Mesenchymal stem cell (in vitro differentiated cells and primary cell): ENCODE measurements around the gene CTRB1.
"Not testable (repeated sequence)": the region's sequence is repeated elsewhere in the genome, so short reads cannot be mapped to it uniquely, and the experiment has no call there.

Experiments used
- DNase-seq: peaks from one replicate; pipeline ENCODE4 v3.0.0-alpha.2; 2013
- H2AFZ ChIP-seq: one replicate; pipeline ENCODE4 v1.6.1; 2013; ENCODE audit warnings: low read depth, mild to moderate bottlenecking, control low read depth, inconsistent platforms, low read length, moderate library complexity
- H2AK5ac ChIP-seq: 2 replicates; pipeline ENCODE4 v1.6.1; 2013; ENCODE audit warnings: low read length, moderate library complexity, mild to moderate bottlenecking, inconsistent platforms; ENCODE audit not compliant: severe bottlenecking
- H2BK120ac ChIP-seq: one replicate; pipeline ENCODE4 v1.6.1; 2013; ENCODE audit warnings: low read depth, mild to moderate bottlenecking, inconsistent platforms, low read length, moderate library complexity
- H2BK12ac ChIP-seq, 2 experiments: one replicate each; pipeline ENCODE4 v1.6.1; 2013; ENCODE audit warnings: inconsistent platforms in 2 of 2, low read length in 2 of 2, mild to moderate bottlenecking in 2 of 2, moderate library complexity in 2 of 2, control low read depth in 1 of 2
- H2BK15ac ChIP-seq: one replicate; pipeline ENCODE4 v1.6.1; 2013; ENCODE audit warnings: mild to moderate bottlenecking, low read depth, inconsistent platforms; ENCODE audit not compliant: poor library complexity, severe bottlenecking
- H2BK5ac ChIP-seq: 2 replicates; pipeline ENCODE4 v1.6.1; 2013; ENCODE audit warnings: low read depth, mild to moderate bottlenecking, low read length, control low read depth, inconsistent platforms; ENCODE audit not compliant: poor library complexity, severe bottlenecking
- H3K14ac ChIP-seq, 2 experiments: one replicate each; pipeline ENCODE4 v1.6.1; 2013; ENCODE audit warnings: inconsistent platforms in 2 of 2, low read length in 2 of 2, control low read depth in 1 of 2, mild to moderate bottlenecking in 1 of 2, moderate library complexity in 1 of 2
- H3K18ac ChIP-seq, 2 experiments: one replicate each; pipeline ENCODE4 v1.6.1; 2013; ENCODE audit warnings: inconsistent platforms in 2 of 2, low read length in 2 of 2, control low read depth in 1 of 2, low read depth in 1 of 2, mild to moderate bottlenecking in 1 of 2
- H3K23ac ChIP-seq, 2 experiments: one replicate each; pipeline ENCODE4 v1.6.1; 2013; ENCODE audit warnings: inconsistent platforms in 2 of 2, low read length in 2 of 2, mild to moderate bottlenecking in 2 of 2, moderate library complexity in 2 of 2, control low read depth in 1 of 2
- H3K27ac ChIP-seq: 2 replicates; pipeline ENCODE4 v1.5.1; 2013; ENCODE audit warnings: mild to moderate bottlenecking, moderate library complexity, low read length, control low read depth, inconsistent platforms; ENCODE audit not compliant: poor library complexity, severe bottlenecking
- H3K27me3 ChIP-seq, 2 experiments: 2 replicates each; pipeline versions ENCODE4 v1.6.1 to v1.7.0; 2013; ENCODE audit warnings: low read length in 2 of 2, mild to moderate bottlenecking in 2 of 2, moderate library complexity in 2 of 2, control low read depth in 1 of 2, inconsistent platforms in 1 of 2; ENCODE audit not compliant: control insufficient read depth in 1 of 2, insufficient read depth in 1 of 2
- H3K36me3 ChIP-seq, 2 experiments: 2 replicates each; pipeline versions ENCODE4 v1.6.1 to v1.7.0; 2013; ENCODE audit warnings: low read length in 2 of 2, control low read depth in 1 of 2, inconsistent platforms in 1 of 2, low read depth in 1 of 2, mild to moderate bottlenecking in 1 of 2; ENCODE audit not compliant: insufficient read depth in 2 of 2, control insufficient read depth in 1 of 2
- H3K4ac ChIP-seq, 2 experiments: one replicate each; pipeline ENCODE4 v1.6.1; 2013; ENCODE audit warnings: inconsistent platforms in 2 of 2, low read length in 2 of 2, mild to moderate bottlenecking in 2 of 2, moderate library complexity in 2 of 2, control low read depth in 1 of 2, low read depth in 1 of 2
- H3K4me1 ChIP-seq: 2 replicates; pipeline ENCODE4 v1.6.1; 2013; ENCODE audit warnings: low read depth, low read length, control low read depth; ENCODE audit not compliant: control insufficient read depth, insufficient read depth
- H3K4me2 ChIP-seq: 2 replicates; pipeline ENCODE4 v1.6.1; 2013; ENCODE audit warnings: low read length, mild to moderate bottlenecking, inconsistent platforms; ENCODE audit not compliant: poor library complexity, severe bottlenecking
- H3K4me3 ChIP-seq, 2 experiments: 2 replicates each; pipeline versions ENCODE4 v1.5.1 to v1.7.0; 2013; ENCODE audit warnings: low read length in 2 of 2, mild to moderate bottlenecking in 2 of 2, control low read depth in 1 of 2, low read depth in 1 of 2; ENCODE audit not compliant: insufficient read depth in 1 of 2
- H3K79me1 ChIP-seq: replicated peaks from 2 replicates; pipeline ENCODE4 v1.6.1; 2013; ENCODE audit warnings: mild to moderate bottlenecking, control low read depth, low read length, inconsistent platforms; ENCODE audit not compliant: poor library complexity, severe bottlenecking
- H3K9ac ChIP-seq: 2 replicates; pipeline ENCODE4 v1.7.0; 2013; ENCODE audit warnings: mild to moderate bottlenecking, low read length, moderate library complexity
- H3K9me3 ChIP-seq: 2 replicates; pipeline ENCODE4 v1.7.0; 2013; ENCODE audit warnings: mild to moderate bottlenecking, low read length; ENCODE audit not compliant: control insufficient read depth
- H4K8ac ChIP-seq: one replicate; pipeline ENCODE4 v1.6.1; 2013; ENCODE audit warnings: inconsistent platforms, mild to moderate bottlenecking, low read length, moderate library complexity
- H4K91ac ChIP-seq: one replicate; pipeline ENCODE4 v1.6.1; 2013; ENCODE audit warnings: mild to moderate bottlenecking, low read length, inconsistent platforms
- WGBS: methylation state at CpG from one replicate; pipeline ENCODE4 v1.1.7; 2013; ENCODE audit warnings: mixed read lengths; 5-methylcytosine and 5-hydroxymethylcytosine counted together

The CTRB1 gene

GRCh38 chr16:75209944-75210343 lies 8.8 kb upstream of the CTRB1 start:
- H3K9ac ChIP-seq = no peak overlapping the region

DNA sequence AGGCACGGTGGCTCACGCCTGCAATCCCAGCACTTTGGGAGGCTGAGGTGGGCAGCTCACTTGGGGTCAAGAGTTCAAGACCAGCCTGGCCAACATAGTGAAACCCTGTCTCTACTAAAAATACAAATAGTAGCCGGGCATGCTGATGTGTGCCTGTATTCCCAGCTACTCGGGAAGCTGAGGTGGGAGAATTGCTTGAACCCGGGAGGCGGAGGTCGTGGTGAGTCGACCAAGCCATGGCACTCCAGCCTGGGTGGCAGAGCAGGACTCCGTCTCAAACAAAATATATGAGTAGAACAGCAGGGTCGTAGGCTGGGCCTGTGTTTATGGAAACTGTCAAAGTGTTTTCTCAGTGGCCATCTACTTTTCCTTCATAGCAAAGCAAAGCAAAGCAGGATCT lies 7.5 kb upstream of the CTRB1 start:
- peaks cover 10% of the 10 kb centered on the region for H3K4me1 ChIP-seq
- not testable (repeated sequence) for H2BK12ac ChIP-seq, H3K27ac ChIP-seq, H3K9me3 ChIP-seq, H2AFZ ChIP-seq, H2BK120ac ChIP-seq, H2BK5ac ChIP-seq, H2BK15ac ChIP-seq, H3K4me2 ChIP-seq, H2AK5ac ChIP-seq, H3K79me1 ChIP-seq, H3K36me3 ChIP-seq, H3K4me3 ChIP-seq, H4K91ac ChIP-seq, H3K14ac ChIP-seq, H3K23ac ChIP-seq, H4K8ac ChIP-seq, H3K9ac ChIP-seq, H3K18ac ChIP-seq, H3K4ac ChIP-seq, DNase-seq
- peaks cover 0 to 11% of the 10 kb centered on the region in 2 experiments for H3K27me3 ChIP-seq
- WGBS = 78% methylated on average over 10 of the region's 10 CpGs

More at GRCh38 chr16:75209944-75210343, 8.8 kb upstream of the CTRB1 start:
- Histone ChIP-seq H2BK12ac (no peak overlapping the region), H4K8ac (no peak overlapping the region), H3K27me3 (peaks cover 0 to 14% of the 10 kb centered on the region in 2 experiments), H3K14ac (no peak overlapping the region), H3K4ac (no peak overlapping the region), H3K18ac (no peak overlapping the region), H3K9me3 (no peaks in the 10 kb centered on the region), H2AFZ (no peak overlapping the region), H2BK5ac (no peak overlapping the region), H3K23ac (no peak overlapping the region), H2BK120ac (no peak overlapping the region), H3K79me1 (no peaks in the 10 kb centered on the region), H3K4me3 (no peak overlapping the region), H2AK5ac (no peak overlapping the region), H3K4me1 (peaks cover 11% of the 10 kb centered on the region), H4K91ac (no peak overlapping the region), H3K27ac (no peak overlapping the region), H3K36me3 (no peaks in the 10 kb centered on the region), H3K4me2 (no peak overlapping the region), H2BK15ac (no peak overlapping the region)
- no peak for DNase-seq
- 97% methylated on average over 4 of the region's 5 CpGs for WGBS

DNA sequence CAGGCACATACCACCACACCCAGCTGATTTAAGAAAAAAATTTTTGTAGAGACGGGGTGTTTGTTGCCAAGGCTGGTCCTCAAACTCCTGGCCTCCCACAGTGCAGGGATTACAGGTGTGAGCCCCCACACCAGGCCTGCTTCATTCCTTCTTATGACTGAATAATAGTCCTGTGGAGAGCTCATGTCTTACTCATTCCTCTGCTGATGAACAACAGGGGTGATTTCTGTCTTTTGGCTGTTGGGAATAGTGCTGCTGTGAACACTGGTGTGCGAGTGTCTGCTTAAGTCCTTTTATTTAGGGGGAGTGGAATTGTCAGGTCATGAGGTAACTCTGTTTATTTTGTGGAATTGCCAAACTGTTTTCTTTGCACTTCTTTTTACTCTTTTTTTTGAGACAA lies 2.7 kb upstream of the CTRB1 start:
- Histone ChIP-seq H3K4me3 (no peak overlapping the region), H2AFZ (no peak overlapping the region), H3K79me1 (no peaks in the 10 kb centered on the region), H2BK15ac (no peak overlapping the region), H3K23ac (no peak overlapping the region), H4K8ac (no peak overlapping the region), H3K27me3 (peaks cover 0 to 5% of the 10 kb centered on the region in 2 experiments), H3K9ac (no peak overlapping the region), H3K9me3 (no peaks in the 10 kb centered on the region), H3K14ac (no peak overlapping the region), H2BK12ac (no peak overlapping the region), H3K18ac (no peak overlapping the region), H4K91ac (no peak overlapping the region), H3K4me2 (no peak overlapping the region), H3K4ac (no peak overlapping the region), H2BK120ac (no peak overlapping the region), H2AK5ac (no peak overlapping the region), H3K4me1 (peaks cover 4% of the 10 kb centered on the region), H3K36me3 (no peaks in the 10 kb centered on the region), H3K27ac (peak overlapping the region; percentile 26), H2BK5ac (no peak overlapping the region)
- DNase-seq = no peak
- 75% methylated on average over 2 of the region's 2 CpGs for WGBS

GRCh38 chr16:75216576-75216975 lies 2.2 kb upstream of the CTRB1 start:
- peaks cover 0 to 5% of the 10 kb centered on the region in 2 experiments for H3K27me3 ChIP-seq
- no peak overlapping the region for H3K14ac ChIP-seq
- H2BK12ac ChIP-seq = no peak overlapping the region
- no peak overlapping the region for H3K4me2 ChIP-seq
- H3K4ac ChIP-seq = no peak overlapping the region
- H2BK120ac ChIP-seq = no peak overlapping the region
- no peak overlapping the region for H3K23ac ChIP-seq
- no peak overlapping the region for H2BK5ac ChIP-seq
- H3K79me1 ChIP-seq = no peaks in the 10 kb centered on the region
- H2BK15ac ChIP-seq = no peak overlapping the region
- no peak overlapping the region for H2AFZ ChIP-seq
- no peak overlapping the region for H3K18ac ChIP-seq
- no peak overlapping the region for H3K27ac ChIP-seq
- no peak overlapping the region for H3K4me3 ChIP-seq
- peaks cover 4% of the 10 kb centered on the region for H3K4me1 ChIP-seq
- H3K36me3 ChIP-seq = no peaks in the 10 kb centered on the region
- H2AK5ac ChIP-seq = no peak overlapping the region
- H3K9ac ChIP-seq = no peak overlapping the region
- H3K9me3 ChIP-seq = no peaks in the 10 kb centered on the region
- no peak overlapping the region for H4K8ac ChIP-seq
- no peak for DNase-seq
- 90% methylated on average over 7 of the region's 7 CpGs for WGBS
- no peak overlapping the region for H4K91ac ChIP-seq
